A673 (cell line): ENCODE results near the gene ACSBG1.

ENCODE experiments used
- CTCF ChIP-seq: fragments of 300-800, 200-600 bp; sonication (generic); conservative IDR thresholded peaks from 2 replicates; pipeline ENCODE4 v1.5.1; 2017; ENCODE audit warnings: low read depth, mild to moderate bottlenecking, antibody characterized with exemption, low read length, moderate library complexity, mixed read lengths
- EZH2 ChIP-seq: fragments of 200-600 bp; sonication (generic); IDR thresholded peaks from 2 replicates; pipeline ENCODE4 v1.6.1; 2017; ENCODE audit warnings: borderline replicate concordance, low read depth, mild to moderate bottlenecking, mixed read lengths, antibody characterized with exemption, low read length; ENCODE audit not compliant: poor library complexity, severe bottlenecking

- no peak for TF ChIP-seq CTCF
- TF ChIP-seq EZH2 = no peak
These were observed 103.7 kb downstream of the ACSBG1 start for GRCh38 chr15:78130466-78131294.
